BE2C (cell line): ENCODE data around the gene GSG1L.

Source experiments
- DNase-seq: peaks from one replicate; pipeline ENCODE4 v3.0.0-alpha.2; 2020
- H3K27me3 ChIP-seq: fragments of 250-450 bp; sonication (Bioruptor Pico); 2 replicates; pipeline ENCODE4 v1.5.1; 2020; ENCODE audit warnings: mild to moderate bottlenecking
- H3K36me3 ChIP-seq: fragments of 250-450 bp; sonication (Bioruptor Pico); 2 replicates; pipeline ENCODE4 v1.5.1; 2020; ENCODE audit warnings: mild to moderate bottlenecking
- H3K4me1 ChIP-seq: fragments of 250-450 bp; sonication (Bioruptor Pico); 2 replicates; pipeline ENCODE4 v1.5.1; 2020
- H3K4me3 ChIP-seq: 2 replicates; pipeline ENCODE4 v1.5.1; 2011; ENCODE audit warnings: low read depth, low read length
- H3K9me3 ChIP-seq: fragments of 250-450 bp; sonication (Bioruptor Pico); 2 replicates; pipeline ENCODE4 v1.5.1; 2020
- CTCF ChIP-seq: IDR thresholded peaks from 2 replicates; pipeline ENCODE4 v1.5.1; 2012; ENCODE audit warnings: mild to moderate bottlenecking, low read depth, low read length

The GSG1L gene

DNA sequence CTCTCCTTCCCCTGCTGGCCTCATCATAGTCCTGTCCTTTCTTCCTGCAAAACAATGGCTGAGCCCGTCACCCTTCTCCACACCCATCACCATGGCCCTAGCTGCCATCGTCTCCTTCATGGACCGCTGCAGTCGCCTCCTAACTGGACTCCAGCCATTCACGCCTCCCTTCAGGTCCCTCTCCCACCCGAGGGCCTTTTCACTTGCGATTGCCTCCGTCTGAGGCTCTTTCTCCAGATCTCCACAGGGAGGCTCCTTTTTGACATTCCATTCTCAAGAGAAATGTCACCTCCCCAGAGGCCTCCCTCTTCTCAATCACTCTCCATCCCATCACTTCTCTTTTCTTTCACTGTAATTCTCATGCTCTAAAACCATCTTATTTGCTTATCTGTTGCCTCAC lies 23.5 kb downstream of the GSG1L start:
- Histone ChIP-seq H3K4me3 (no peak overlapping the region), H3K4me1 (no peaks in the 10 kb centered on the region), H3K27me3 (no peaks in the 10 kb centered on the region), H3K36me3 (no peaks in the 10 kb centered on the region), H3K9me3 (no peaks in the 10 kb centered on the region)
- TF ChIP-seq CTCF, result no peak
- DNase-seq, result no peak

- H3K27me3 ChIP-seq, result no peaks in the 10 kb centered on the region
- H3K36me3 ChIP-seq, result no peaks in the 10 kb centered on the region
- no peaks in the 10 kb centered on the region for H3K4me1 ChIP-seq
- no peak overlapping the region for H3K4me3 ChIP-seq
- no peaks in the 10 kb centered on the region for H3K9me3 ChIP-seq
- DNase-seq, result no peak
- TF ChIP-seq CTCF, result no peak
Measured at GRCh38 chr16:28039493-28039892, 24.0 kb downstream of the GSG1L start.

- DNase-seq, result no peak
- H3K9me3 ChIP-seq, result no peaks in the 10 kb centered on the region
- no peak for TF ChIP-seq CTCF
- H3K4me3 ChIP-seq, result no peak overlapping the region
- no peaks in the 10 kb centered on the region for H3K36me3 ChIP-seq
- H3K27me3 ChIP-seq, result no peaks in the 10 kb centered on the region
- no peaks in the 10 kb centered on the region for H3K4me1 ChIP-seq
Measured at GRCh38 chr16:28038409-28038808, 25.1 kb downstream of the GSG1L start.

DNA sequence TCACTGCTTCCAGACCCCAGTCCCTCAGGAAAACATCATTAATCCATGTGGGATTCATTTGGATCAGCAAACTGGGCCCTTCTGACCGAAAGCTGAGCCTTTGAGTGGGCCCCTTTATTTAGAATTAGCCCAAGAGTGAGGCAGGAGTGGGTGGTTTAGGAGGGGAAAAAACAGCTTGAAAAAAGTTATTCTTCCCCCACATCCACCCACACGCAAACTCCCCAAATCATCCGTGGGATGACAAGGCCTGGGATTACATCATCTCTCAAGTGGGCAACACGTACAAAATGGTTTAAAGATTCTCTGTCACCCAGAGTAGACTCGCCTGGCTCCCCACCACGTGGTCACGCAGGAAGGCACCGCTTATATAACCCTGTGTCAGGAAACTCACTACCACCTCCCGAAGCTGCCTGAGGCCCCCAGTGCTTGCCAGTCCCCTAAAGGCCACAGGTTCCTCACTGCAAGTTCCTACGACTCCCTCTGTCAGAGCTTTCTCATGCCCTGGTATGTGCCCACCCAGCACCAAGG lies 27.6 kb downstream of the GSG1L start:
- Histone ChIP-seq H3K4me1 (no peaks in the 10 kb centered on the region), H3K27me3 (no peaks in the 10 kb centered on the region), H3K4me3 (no peak overlapping the region), H3K36me3 (no peaks in the 10 kb centered on the region), H3K9me3 (no peaks in the 10 kb centered on the region)
- DNase-seq, result no peak
- no peak for TF ChIP-seq CTCF

DNA sequence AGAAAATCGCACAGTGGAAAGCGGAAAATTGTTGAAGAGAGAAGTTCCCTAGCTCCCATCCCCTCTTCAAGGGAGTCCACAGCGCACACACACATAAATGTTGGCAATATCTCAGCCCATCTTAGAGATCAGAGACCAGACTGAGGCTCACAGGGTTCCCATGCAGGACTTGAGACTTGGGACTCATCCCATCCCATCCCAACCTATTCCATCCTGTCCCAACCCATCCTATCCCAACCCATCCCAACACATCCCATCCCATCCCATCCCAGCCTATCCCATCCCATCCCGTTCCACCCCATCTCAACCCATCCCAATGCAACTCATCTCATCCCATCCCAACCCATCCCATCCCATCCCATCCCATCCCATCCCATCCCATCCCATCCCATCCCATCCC lies 29.6 kb downstream of the GSG1L start:
- no peak for DNase-seq
- Histone ChIP-seq H3K36me3 (no peaks in the 10 kb centered on the region), H3K4me3 (no peak overlapping the region), H3K4me1 (no peaks in the 10 kb centered on the region), H3K9me3 (no peaks in the 10 kb centered on the region), H3K27me3 (no peaks in the 10 kb centered on the region)
- TF ChIP-seq CTCF, result no peak

GRCh38 chr16:28029387-28030002 lies 34.0 kb downstream of the GSG1L start:
- Histone ChIP-seq H3K27me3 (no peaks in the 10 kb centered on the region), H3K4me1 (no peaks in the 10 kb centered on the region), H3K36me3 (no peaks in the 10 kb centered on the region), H3K4me3 (no peak overlapping the region), H3K9me3 (no peaks in the 10 kb centered on the region)
- DNase-seq, result no peak
- TF ChIP-seq CTCF, result no peak
